DMS114 treated with DMSO at 0.1 percent for 48 hours (cell line): Measurements from ENCODE around the gene STIM1.
"Not testable (repeated sequence)": the region's sequence is repeated elsewhere in the genome, so short reads cannot be mapped to it uniquely, and the experiment has no call there.

ENCODE experiments used
- DNase-seq: peaks from one replicate; lab custom pipeline; 2025; ENCODE audit not compliant: unreplicated experiment; lab: John Stamatoyannopoulos, UW

The STIM1 gene

GRCh38 chr11:3853899-3854659, 1.4 kb upstream of the STIM1 start:
- no peak for DNase-seq

DNA sequence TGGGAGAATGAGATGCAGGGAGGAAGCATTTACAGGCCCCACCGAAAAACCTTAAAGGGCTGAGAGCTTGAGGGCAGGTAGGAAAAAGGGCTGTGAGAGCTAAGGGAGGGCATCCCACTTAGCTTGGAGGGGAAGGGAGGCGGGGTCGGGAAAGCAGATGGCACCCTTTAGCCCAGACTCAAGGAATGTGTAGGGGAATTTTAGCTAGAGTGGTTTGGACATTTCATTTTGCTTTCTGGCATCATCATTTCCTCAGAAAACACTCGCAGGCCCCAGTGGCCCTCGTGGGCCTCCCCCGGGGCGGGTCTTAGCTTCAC, 846 bp upstream of the STIM1 start:
- DNase-seq = no peak

- DNase-seq = no peak
Measured at GRCh38 chr11:3855808-3856491, 486 bp downstream of the STIM1 start.

- no peak for DNase-seq
Measured at GRCh38 chr11:3856856-3857553, 1.5 kb downstream of the STIM1 start.

GRCh38 chr11:3857628-3858027, 2.2 kb downstream of the STIM1 start:
- DNase-seq = no peak

GRCh38 chr11:3859373-3859881, 4.0 kb downstream of the STIM1 start:
- no peak for DNase-seq

DNA sequence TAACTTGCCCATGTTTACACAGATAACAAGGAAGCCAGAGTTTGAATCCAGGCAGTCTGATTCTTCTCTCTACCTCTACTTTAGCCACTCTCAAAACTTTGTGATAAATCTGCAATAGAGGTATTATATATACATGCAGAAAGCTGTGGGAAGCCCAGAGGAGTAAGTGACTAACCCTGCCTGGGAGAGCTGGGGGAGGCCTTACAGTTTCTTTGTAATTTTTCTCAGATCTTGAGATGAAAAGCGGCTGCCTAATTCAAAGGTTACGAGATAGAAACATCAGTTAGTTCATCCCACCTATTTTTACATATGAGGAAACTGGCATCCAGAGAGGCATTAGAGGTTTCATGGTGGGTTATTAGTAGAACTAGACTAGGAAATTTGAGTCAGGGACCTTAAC, 4.9 kb downstream of the STIM1 start:
- DNase-seq = no peak

GRCh38 chr11:3860898-3861393, 5.5 kb downstream of the STIM1 start:
- DNase-seq = not testable (repeated sequence)

DNA sequence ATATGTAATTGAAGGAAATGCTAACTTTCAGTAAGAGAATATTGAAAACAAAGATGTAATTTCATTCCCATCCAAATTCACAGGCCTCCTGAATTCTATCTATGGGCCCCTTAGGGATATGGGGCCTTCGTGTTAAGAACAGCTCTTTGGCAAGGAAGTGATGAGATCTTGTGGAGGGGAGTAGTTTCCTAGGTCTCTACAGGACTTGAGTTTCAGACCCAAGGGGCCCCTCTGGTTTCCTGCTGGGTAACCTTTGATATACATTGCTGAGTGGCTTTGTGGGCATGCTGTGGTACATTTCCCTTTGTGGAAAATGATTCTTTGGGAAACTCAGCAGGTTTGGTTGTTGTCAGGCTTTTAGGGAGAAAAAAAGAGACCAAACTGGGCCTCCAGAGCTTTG, 6.2 kb downstream of the STIM1 start:
- no peak for DNase-seq

GRCh38 chr11:3865388-3866193, 10.1 kb downstream of the STIM1 start:
- DNase-seq = no peak

GRCh38 chr11:3866206-3866605, 10.7 kb downstream of the STIM1 start:
- DNase-seq = no peak

- no peak for DNase-seq
Measured at GRCh38 chr11:3866836-3867208, 11.4 kb downstream of the STIM1 start.

DNA sequence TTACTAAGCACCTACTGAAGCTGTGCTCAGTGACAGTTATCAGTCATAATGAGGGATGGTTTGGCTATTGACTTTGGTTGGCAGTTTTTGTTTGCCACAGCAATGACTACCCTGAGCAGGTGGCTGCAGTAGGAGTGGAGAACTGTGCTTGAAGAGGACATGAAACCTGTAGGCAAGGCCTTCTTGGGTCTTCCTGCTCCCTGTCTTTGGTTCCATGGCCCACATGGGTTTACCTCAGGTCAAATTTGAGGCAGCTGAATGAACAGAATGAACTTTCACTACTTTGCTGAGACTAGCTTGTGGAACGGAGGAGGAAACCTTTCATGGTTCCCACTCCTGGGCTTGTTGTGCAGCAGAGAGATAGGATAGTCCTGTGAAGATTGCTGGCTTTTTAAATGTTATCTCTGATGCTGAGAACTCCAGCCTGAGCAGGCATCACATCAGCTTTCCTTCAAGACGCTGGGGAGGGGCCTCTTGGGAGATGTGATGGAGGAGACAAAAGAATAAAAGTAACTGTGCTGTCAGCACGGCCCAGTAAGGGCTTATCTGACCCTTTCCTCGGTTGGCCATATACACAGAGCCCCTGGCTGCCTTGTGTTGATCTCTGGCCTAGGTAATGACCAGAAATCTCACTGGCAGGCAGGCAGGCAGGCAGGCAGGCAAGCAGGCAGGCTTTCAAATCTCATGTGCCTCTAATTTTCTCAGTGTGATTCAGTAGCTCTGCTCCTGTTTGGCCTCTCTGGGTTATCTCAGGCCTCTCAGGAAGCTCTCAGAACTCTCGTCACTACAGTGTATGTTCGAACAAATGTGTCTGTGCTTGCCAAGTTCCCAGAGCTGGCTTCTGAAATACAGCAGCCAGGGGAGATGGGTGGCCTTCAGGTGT, 12.0 kb downstream of the STIM1 start:
- DNase-seq = no peak

GRCh38 chr11:3873712-3874349, 18.4 kb downstream of the STIM1 start:
- DNase-seq = no peak

- DNase-seq = no peak
Measured at GRCh38 chr11:3876613-3877012, 21.1 kb downstream of the STIM1 start.

DNA sequence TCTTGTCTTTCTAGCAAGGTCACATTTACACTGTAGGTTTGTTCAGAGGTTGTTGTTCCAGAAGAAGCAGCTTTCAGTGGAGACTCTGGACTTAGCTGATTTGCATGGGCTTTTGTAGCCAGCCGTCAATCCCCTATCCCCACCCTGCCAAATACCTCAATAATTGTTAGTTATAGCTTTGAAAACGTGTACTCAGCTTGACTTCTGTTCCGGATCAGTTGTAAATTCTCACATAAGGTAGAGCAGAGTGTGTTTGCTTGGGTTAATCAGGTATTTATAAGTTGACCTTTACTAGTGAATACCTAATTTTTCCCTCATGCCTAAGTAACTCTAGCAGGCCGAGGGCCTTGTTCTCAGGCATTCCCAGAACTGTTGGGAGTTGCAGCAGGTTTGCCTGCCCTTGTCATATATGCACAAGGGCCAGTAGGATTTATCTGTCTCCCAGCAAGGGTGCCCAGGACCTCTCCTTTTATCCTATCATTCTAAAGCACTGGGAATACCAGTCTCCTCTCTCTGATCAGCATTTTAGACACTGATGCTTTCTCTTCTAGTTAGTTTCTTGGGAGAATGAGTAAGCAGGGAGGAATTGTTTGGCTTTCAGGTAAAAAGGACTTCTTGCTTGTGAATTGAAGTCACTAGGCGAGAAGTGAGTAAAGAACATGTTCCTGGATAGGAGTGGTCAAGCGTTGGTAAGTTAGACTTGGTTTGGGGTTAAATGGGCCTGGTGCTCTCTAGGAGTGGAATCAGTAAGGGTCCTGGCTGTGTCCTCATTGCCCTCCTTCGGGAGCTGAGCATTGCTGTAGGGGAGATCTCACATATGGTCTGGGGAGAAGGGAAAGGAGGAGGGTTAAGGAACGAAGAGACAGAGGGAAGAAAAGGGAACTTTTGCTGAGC, 22.1 kb downstream of the STIM1 start:
- no peak for DNase-seq

DNA sequence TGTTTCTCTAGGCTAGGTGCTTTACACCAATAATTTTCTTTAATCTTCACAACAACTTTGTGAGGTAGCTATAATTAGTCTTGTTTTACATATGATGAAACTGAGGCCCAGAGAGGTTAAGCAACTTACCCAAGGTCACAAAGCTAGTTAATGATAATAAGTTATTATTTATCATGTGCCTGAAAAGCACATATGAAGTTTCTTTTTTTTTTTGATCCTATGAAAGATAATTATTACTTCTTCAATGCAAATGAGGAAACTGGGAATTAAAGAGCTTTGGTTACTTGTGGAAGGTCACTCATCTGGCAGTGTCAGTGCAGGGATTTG, 22.8 kb downstream of the STIM1 start:
- no peak for DNase-seq

DNA sequence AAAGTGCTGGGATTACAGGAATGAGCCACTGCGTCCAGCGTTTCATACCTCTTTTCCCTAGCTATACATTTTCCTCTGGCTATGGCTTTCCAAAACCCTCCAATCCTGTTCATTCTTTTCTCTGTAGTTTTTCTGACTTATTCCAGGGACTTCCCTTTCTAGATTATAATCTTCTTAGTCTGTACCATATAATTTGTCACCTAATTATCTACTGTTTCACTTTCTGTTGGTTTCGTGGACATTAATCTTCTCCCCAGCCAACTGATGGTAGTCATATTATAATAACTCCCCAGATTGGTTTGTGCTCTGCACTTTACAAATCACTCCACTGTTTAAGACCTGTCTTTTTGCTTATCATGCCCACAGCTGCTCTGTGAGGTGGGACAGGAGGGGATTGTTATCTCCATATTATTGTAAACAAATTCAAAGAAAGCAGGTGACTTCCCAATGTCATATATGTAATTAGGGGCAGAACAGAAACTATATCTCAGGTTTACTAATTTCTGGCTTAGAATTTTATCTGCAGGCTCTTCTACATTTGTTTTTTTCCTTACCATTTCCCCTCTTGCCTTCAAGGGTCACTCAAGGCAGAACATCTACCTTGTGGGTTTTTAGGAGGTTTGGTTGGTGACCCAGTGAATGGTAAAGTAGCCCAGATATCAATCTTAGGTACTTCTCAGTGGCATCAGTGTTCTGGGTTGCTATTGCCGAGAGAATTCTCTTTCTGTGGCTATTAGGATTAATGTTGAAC, 23.9 kb downstream of the STIM1 start:
- no peak for DNase-seq
